B cell (primary cell): ENCODE data around the gene OR5L2.

Experiments used
- EZH2 ChIP-seq: IDR thresholded peaks from 2 replicates; pipeline ENCODE4 v1.6.1; 2012; ENCODE audit warnings: borderline replicate concordance, low read depth, mild to moderate bottlenecking, moderate library complexity, low read length; ENCODE audit not compliant: insufficient read depth, poor library complexity, severe bottlenecking
- TF ChIP-seq, protein P1 (sequence below): fragments of 200-600 bp; IDR thresholded peaks from one replicate; pipeline ENCODE4 v1.8.0; 2022; ENCODE audit warnings: antibody characterized with exemption, mild to moderate bottlenecking

GRCh38 chr11:55795256-55795655, 31.8 kb upstream of the OR5L2 start, which contains the start of gene OR5D14:
- TF ChIP-seq, protein P1, sequence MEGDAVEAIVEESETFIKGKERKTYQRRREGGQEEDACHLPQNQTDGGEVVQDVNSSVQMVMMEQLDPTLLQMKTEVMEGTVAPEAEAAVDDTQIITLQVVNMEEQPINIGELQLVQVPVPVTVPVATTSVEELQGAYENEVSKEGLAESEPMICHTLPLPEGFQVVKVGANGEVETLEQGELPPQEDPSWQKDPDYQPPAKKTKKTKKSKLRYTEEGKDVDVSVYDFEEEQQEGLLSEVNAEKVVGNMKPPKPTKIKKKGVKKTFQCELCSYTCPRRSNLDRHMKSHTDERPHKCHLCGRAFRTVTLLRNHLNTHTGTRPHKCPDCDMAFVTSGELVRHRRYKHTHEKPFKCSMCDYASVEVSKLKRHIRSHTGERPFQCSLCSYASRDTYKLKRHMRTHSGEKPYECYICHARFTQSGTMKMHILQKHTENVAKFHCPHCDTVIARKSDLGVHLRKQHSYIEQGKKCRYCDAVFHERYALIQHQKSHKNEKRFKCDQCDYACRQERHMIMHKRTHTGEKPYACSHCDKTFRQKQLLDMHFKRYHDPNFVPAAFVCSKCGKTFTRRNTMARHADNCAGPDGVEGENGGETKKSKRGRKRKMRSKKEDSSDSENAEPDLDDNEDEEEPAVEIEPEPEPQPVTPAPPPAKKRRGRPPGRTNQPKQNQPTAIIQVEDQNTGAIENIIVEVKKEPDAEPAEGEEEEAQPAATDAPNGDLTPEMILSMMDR: no peak
- TF ChIP-seq EZH2: no peak
